ENCODE data around the gene KLHL14. TPM values are rescaled to one million over a fixed set of nuclear protein-coding genes. Genes with fewer than 3 reads are reported as not detected.

Gene KLHL14
- total RNA-seq, 1 donor from 2014 or later = 1.3 TPM

DNA sequence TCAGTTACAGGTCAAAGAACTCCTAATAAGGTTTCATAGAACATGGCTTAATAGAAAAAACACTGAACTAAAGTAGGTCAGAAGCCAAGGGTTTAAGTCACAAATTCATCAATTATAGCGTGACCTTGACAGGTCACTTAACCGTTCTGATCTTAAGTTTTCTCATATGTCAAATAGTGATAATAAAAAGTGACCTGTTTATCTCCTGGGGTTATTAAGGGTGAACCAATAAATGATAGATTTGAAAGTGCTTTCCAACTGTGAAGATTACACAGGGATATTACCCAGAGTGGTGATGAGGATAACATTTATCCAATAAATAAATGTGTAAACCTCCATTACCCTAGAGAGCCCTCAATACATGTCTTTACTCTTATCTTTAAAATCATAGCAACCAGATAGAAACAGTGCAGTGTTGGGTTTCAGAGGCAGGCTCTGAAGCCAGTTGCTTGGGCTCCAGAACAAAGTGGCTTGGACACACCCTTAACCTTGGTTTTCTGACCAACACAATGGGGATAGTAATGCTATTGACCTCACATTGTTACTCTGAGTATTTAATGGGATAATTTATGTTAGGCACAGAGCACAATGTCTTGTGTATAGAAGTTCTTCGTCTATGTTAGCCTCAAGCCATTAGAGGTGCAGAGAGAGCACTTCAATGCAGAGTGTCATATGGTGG, 48.6 kb downstream of the KLHL14 start:
- Mint-ChIP-seq H3K27me3 (ENCODE audit: unreplicated experiment) (peaks cover 5% of the 10 kb centered on the region), H3K27ac (ENCODE audit: unreplicated experiment) (no peak overlapping the region), H3K9me3 (ENCODE audit: unreplicated experiment) (no peaks in the 10 kb centered on the region), H3K4me1 (ENCODE audit: unreplicated experiment) (peaks cover 18% of the 10 kb centered on the region), H3K36me3 (ENCODE audit: low read depth, unreplicated experiment) (no peaks in the 10 kb centered on the region), H3K4me3 (ENCODE audit: unreplicated experiment) (no peak overlapping the region)
- no peak for DNase-seq (ENCODE audit: low spot score)
- TF ChIP-seq, protein P1, sequence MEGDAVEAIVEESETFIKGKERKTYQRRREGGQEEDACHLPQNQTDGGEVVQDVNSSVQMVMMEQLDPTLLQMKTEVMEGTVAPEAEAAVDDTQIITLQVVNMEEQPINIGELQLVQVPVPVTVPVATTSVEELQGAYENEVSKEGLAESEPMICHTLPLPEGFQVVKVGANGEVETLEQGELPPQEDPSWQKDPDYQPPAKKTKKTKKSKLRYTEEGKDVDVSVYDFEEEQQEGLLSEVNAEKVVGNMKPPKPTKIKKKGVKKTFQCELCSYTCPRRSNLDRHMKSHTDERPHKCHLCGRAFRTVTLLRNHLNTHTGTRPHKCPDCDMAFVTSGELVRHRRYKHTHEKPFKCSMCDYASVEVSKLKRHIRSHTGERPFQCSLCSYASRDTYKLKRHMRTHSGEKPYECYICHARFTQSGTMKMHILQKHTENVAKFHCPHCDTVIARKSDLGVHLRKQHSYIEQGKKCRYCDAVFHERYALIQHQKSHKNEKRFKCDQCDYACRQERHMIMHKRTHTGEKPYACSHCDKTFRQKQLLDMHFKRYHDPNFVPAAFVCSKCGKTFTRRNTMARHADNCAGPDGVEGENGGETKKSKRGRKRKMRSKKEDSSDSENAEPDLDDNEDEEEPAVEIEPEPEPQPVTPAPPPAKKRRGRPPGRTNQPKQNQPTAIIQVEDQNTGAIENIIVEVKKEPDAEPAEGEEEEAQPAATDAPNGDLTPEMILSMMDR (IDR thresholded peaks at IDR 0.05; ENCODE audit: unreplicated experiment) = no peak

DNA sequence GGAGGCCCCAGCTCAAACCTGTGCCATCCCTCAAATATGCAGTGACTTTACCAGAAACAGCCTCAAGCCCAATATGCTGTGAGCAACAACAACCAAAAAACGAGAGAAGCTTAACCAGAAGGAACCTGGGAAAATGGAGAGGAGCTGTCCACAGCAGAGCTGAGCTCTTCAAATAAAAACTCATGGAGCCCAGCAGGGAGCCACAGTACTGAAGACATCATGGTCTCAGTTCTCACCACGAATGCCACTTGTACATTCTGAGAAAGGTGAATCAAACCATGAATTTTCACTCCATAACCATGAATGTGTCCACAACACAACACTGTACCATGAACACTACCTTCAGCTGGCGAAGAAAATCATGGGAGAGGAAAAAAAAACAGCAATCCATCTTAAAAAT, 50.5 kb downstream of the KLHL14 start:
- no peaks in the 10 kb centered on the region for H3K9me3 Mint-ChIP-seq (ENCODE audit: unreplicated experiment)

DNA sequence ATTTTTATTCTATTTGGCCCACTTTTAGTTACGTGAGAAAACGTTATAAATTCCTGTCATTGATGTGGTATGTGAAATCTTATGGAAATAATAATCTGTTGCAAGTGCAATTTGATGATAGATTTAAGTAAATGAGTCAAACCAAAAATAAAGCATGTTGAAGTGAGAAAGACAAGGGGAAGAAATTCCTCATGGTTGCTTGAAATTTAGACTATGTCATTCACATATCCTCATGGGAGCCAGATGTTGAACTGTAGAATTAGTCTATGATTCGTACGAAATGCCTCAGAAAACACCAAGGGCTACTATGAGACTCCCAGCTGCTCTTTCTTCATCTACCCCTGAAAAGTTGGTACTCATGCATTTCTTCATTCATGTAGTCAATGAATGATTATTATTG, 55.7 kb downstream of the KLHL14 start:
- Mint-ChIP-seq H3K36me3 (ENCODE audit: low read depth, unreplicated experiment) (no peaks in the 10 kb centered on the region), H3K27me3 (ENCODE audit: unreplicated experiment) (no peaks in the 10 kb centered on the region), H3K4me1 (ENCODE audit: unreplicated experiment) (no peaks in the 10 kb centered on the region), H3K9me3 (ENCODE audit: unreplicated experiment) (no peaks in the 10 kb centered on the region), H3K4me3 (ENCODE audit: unreplicated experiment) (no peak overlapping the region), H3K27ac (ENCODE audit: unreplicated experiment) (no peak overlapping the region)
- TF ChIP-seq, protein P1 (IDR thresholded peaks at IDR 0.05; ENCODE audit: unreplicated experiment) = no peak
- no peak for DNase-seq (ENCODE audit: low spot score)

More for the DNA sequence above, 50.5 kb downstream of the KLHL14 start:
- no peak overlapping the region for H3K4me3 Mint-ChIP-seq (ENCODE audit: unreplicated experiment)
- peaks cover 4% of the 10 kb centered on the region for H3K4me1 Mint-ChIP-seq (ENCODE audit: unreplicated experiment)
- no peak overlapping the region for H3K27ac Mint-ChIP-seq (ENCODE audit: unreplicated experiment)
- H3K27me3 Mint-ChIP-seq (ENCODE audit: unreplicated experiment) = no peaks in the 10 kb centered on the region
- TF ChIP-seq, protein P1 (IDR thresholded peaks at IDR 0.05; ENCODE audit: unreplicated experiment) = no peak
- DNase-seq (ENCODE audit: low spot score) = no peak
- H3K36me3 Mint-ChIP-seq (ENCODE audit: low read depth, unreplicated experiment) = no peaks in the 10 kb centered on the region

DNA sequence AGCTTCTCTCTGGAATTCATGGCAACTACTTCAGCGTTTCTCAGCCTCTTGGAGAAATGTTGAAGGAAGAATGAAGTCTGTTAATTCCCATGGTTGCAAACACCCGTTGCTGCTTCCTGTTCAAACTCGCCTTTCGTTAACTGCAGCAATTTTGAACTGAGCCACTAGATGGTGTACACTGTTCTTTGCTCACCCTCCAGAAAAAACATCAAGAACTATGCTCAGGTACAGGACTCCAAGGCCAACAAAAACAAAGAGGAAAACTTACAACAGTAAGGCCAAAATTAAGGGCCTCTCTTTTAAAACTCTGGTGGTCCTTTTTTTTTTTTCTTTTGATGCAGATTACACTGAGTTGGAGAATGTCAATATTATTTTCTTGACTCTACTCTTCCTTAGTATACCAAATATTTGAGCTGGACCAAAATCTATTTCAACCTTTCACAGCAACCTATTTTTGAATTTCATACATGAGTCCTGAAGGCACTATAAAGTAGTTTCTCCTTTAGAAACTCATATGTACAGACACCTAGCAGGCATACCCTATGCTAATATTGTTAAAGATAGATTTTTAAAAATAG, 58.2 kb downstream of the KLHL14 start:
- Mint-ChIP-seq H3K36me3 (ENCODE audit: low read depth, unreplicated experiment) (no peaks in the 10 kb centered on the region), H3K4me3 (ENCODE audit: unreplicated experiment) (no peak overlapping the region), H3K27me3 (ENCODE audit: unreplicated experiment) (no peaks in the 10 kb centered on the region), H3K9me3 (ENCODE audit: unreplicated experiment) (no peaks in the 10 kb centered on the region), H3K27ac (ENCODE audit: unreplicated experiment) (peak overlapping the region; percentile 92), H3K4me1 (ENCODE audit: unreplicated experiment) (no peaks in the 10 kb centered on the region)
- TF ChIP-seq, protein P1 (IDR thresholded peaks at IDR 0.05; ENCODE audit: unreplicated experiment) = peak; percentile 79
- peak; percentile 68 for DNase-seq (ENCODE audit: low spot score)

DNA sequence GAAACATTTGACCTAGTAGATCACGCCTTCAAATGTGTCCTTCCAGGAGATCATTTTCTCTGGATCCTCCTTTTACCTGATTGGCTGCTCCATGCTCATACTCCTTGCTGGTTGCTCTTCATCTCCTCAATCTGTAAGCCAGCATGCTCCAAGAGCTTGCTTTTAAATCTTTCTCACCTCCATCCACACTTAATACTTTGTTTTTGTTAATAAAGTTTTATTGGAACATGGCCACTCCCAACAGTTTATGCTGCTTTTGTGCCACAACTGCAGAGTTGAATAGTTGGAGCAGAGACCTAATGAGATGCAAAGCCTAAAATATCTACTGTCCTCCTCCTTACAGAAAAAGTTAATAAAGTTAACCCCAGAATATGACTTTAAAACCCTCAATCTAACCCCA, 60.0 kb downstream of the KLHL14 start:
- no peak for DNase-seq (ENCODE audit: low spot score)
- H3K9me3 Mint-ChIP-seq (ENCODE audit: unreplicated experiment) = no peaks in the 10 kb centered on the region
- no peaks in the 10 kb centered on the region for H3K4me1 Mint-ChIP-seq (ENCODE audit: unreplicated experiment)
- no peak overlapping the region for H3K4me3 Mint-ChIP-seq (ENCODE audit: unreplicated experiment)
- no peak overlapping the region for H3K27ac Mint-ChIP-seq (ENCODE audit: unreplicated experiment)
- no peaks in the 10 kb centered on the region for H3K36me3 Mint-ChIP-seq (ENCODE audit: low read depth, unreplicated experiment)
- H3K27me3 Mint-ChIP-seq (ENCODE audit: unreplicated experiment) = no peaks in the 10 kb centered on the region
- TF ChIP-seq, protein P1 (IDR thresholded peaks at IDR 0.05; ENCODE audit: unreplicated experiment) = no peak
